Measurements from ENCODE around the gene VPS41. TPM values are rescaled to one million over a fixed set of nuclear protein-coding genes. Genes with fewer than 3 reads are reported as not detected.

Gene VPS41
- total RNA-seq, 2 experiments from 2014 or later, result 46.3 to 57.1 TPM

DNA sequence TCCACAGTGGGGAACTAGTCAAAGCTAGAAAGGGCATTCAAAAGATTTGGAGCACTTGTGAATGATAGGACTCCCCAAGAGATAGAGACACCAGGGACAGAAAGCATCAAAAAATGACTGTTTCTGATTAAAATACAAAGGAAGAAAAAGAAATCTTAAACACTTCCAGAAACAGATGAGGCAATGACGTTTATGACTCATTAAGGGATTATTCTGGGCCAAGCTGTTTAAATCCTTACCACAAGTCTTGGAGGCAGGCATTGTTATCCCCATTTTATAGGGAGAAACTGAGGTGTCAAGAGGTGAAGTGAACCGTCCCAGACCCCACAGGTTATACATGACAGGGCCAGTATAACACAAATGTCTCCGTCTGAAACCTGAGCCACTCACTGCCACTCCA is 209.5 kb downstream of the VPS41 start:
- ChIA-PET POLR2A (no interaction called here), CTCF (no interaction called here)
- Mint-ChIP-seq H3K36me3 (ENCODE audit: low read depth) (no peaks in the 10 kb centered on the region), H3K4me3 (no peak overlapping the region), H3K4me1 (ENCODE audit: low read depth) (no peaks in the 10 kb centered on the region), H3K27ac (no peak overlapping the region), H3K27me3 (ENCODE audit: low read depth) (no peaks in the 10 kb centered on the region), H3K9me3 (ENCODE audit: insufficient read depth) (no peaks in the 10 kb centered on the region)
- ATAC-seq (no peak), DNase-seq (no peak)

DNA sequence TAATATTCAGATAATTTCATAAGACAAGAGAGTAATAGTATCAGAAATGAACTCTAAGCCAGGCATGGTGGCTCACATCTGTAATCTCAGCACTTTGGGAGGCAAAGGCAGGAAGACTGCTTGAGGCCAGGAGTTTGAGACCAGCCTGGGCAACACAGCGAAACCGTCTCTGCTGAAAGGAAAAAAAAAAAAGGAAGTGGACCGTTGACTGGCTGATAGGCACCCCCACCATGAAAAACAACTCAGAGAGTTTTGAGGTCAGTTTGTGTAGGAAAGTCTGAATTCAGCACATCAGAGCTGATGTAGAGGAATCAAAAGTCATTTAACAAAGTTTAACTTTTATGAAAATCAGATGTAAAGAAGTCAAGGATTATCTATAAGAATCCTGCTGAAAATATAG is 214.7 kb downstream of the VPS41 start:
- no peaks in the 10 kb centered on the region for H3K27me3 Mint-ChIP-seq (ENCODE audit: low read depth)
- no peaks in the 10 kb centered on the region for H3K4me1 Mint-ChIP-seq (ENCODE audit: low read depth)
- ChIA-PET POLR2A (no interaction called here), CTCF (no interaction called here)
- H3K27ac Mint-ChIP-seq, result no peak overlapping the region
- no peaks in the 10 kb centered on the region for H3K36me3 Mint-ChIP-seq (ENCODE audit: low read depth)
- no peak for ATAC-seq
- H3K9me3 Mint-ChIP-seq (ENCODE audit: insufficient read depth), result no peaks in the 10 kb centered on the region
- H3K4me3 Mint-ChIP-seq, result no peak overlapping the region
- no peak for DNase-seq

- Mint-ChIP-seq H3K4me1 (ENCODE audit: low read depth) (no peaks in the 10 kb centered on the region), H3K36me3 (ENCODE audit: low read depth) (no peaks in the 10 kb centered on the region), H3K4me3 (no peak overlapping the region), H3K9me3 (ENCODE audit: insufficient read depth) (no peaks in the 10 kb centered on the region), H3K27me3 (ENCODE audit: low read depth) (peaks cover 1% of the 10 kb centered on the region), H3K27ac (no peak overlapping the region)
- ChIA-PET POLR2A (no interaction called here), CTCF (no interaction called here)
- ATAC-seq (no peak), DNase-seq (no peak)
Observed at GRCh38 chr7:38686888-38687287, 222.1 kb downstream of the VPS41 start.

- ChIA-PET CTCF (no interaction called here), POLR2A (no interaction called here)
- no peaks in the 10 kb centered on the region for H3K4me1 Mint-ChIP-seq (ENCODE audit: low read depth)
- H3K9me3 Mint-ChIP-seq (ENCODE audit: insufficient read depth), result no peaks in the 10 kb centered on the region
- no peak overlapping the region for H3K27ac Mint-ChIP-seq
- peaks cover 1% of the 10 kb centered on the region for H3K27me3 Mint-ChIP-seq (ENCODE audit: low read depth)
- no peak overlapping the region for H3K4me3 Mint-ChIP-seq
- DNase-seq, result no peak
- ATAC-seq, result no peak
- no peaks in the 10 kb centered on the region for H3K36me3 Mint-ChIP-seq (ENCODE audit: low read depth)
Observed at GRCh38 chr7:38685851-38686250, 223.1 kb downstream of the VPS41 start.

- ATAC-seq, result no peak
- no peak for DNase-seq
- Mint-ChIP-seq H3K9me3 (ENCODE audit: insufficient read depth) (no peaks in the 10 kb centered on the region), H3K4me3 (no peak overlapping the region), H3K27ac (no peak overlapping the region), H3K27me3 (ENCODE audit: low read depth) (peaks cover 5% of the 10 kb centered on the region), H3K36me3 (ENCODE audit: low read depth) (no peaks in the 10 kb centered on the region), H3K4me1 (ENCODE audit: low read depth) (no peaks in the 10 kb centered on the region)
- CTCF ChIA-PET, result no interaction called here
- POLR2A ChIA-PET, result no interaction called here
Observed at GRCh38 chr7:38682606-38683005, 226.4 kb downstream of the VPS41 start.

DNA sequence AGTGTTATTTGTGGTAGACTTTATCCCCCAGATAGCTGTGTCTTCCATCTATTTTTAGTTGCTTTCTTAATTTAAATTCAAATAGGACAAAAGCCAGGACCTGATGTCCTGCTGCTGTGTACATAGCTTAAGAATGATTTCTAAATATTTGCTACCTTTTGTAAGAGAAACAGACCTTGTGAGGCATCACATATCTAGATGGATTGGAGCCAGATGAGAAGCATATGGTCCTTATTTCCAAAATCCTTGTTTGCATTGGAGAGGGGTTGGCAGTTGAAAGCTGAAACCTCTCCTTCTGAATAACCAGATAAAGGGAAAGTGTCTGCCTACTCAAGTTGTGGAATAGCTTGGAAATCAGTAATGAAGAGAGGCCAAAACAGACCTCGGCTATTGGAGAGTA is 227.1 kb downstream of the VPS41 start:
- CTCF ChIA-PET, result no interaction called here
- Mint-ChIP-seq H3K36me3 (ENCODE audit: low read depth) (no peaks in the 10 kb centered on the region), H3K9me3 (ENCODE audit: insufficient read depth) (no peaks in the 10 kb centered on the region), H3K4me3 (no peak overlapping the region), H3K27me3 (ENCODE audit: low read depth) (peaks cover 5% of the 10 kb centered on the region), H3K27ac (no peak overlapping the region), H3K4me1 (ENCODE audit: low read depth) (no peaks in the 10 kb centered on the region)
- no peak for ATAC-seq
- POLR2A ChIA-PET, result no interaction called here
- DNase-seq, result no peak

DNA sequence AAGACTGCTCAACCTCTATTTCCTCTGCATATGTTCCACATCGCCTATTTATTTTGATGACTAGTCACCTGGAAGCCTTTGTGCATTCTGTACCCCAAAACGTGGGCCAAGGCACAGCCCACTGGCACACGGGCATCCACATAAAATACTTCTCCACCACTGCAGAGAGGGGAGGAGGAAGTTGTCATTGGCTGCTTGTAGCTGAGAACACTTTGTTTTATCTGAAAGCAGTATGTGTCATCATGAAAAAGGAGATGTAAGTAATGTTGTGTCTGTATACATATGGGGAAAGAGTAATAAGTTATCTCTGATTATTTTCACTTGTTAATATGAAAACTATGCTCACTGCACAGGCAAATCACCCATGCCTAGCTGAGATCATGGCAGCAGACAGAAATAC is 229.6 kb downstream of the VPS41 start:
- H3K4me1 Mint-ChIP-seq (ENCODE audit: low read depth), result no peaks in the 10 kb centered on the region
- CTCF ChIA-PET, result interaction anchor here (2.2 kb wide), 1 partner anchor 19 kb away, joined by 6 read pairs; no protein-coding TSS in a partner anchor

GRCh38 chr7:38678698-38679054 is 230.3 kb downstream of the VPS41 start:
- no peak for ATAC-seq
- ChIA-PET POLR2A (no interaction called here), CTCF (interaction anchor here (1.3 to 2.2 kb wide), 2 partner anchors 17 to 18 kb away, joined by 3 to 6 read pairs; no protein-coding TSS in a partner anchor)
- Mint-ChIP-seq H3K9me3 (ENCODE audit: insufficient read depth) (no peaks in the 10 kb centered on the region), H3K36me3 (ENCODE audit: low read depth) (no peaks in the 10 kb centered on the region), H3K27ac (no peak overlapping the region), H3K27me3 (ENCODE audit: low read depth) (peaks cover 7% of the 10 kb centered on the region), H3K4me1 (ENCODE audit: low read depth) (no peaks in the 10 kb centered on the region), H3K4me3 (no peak overlapping the region)
- DNase-seq, result no peak

More for the DNA sequence above, 229.6 kb downstream of the VPS41 start:
- no peak overlapping the region for H3K27ac Mint-ChIP-seq
- no peak overlapping the region for H3K4me3 Mint-ChIP-seq
- ATAC-seq, result no peak
- H3K27me3 Mint-ChIP-seq (ENCODE audit: low read depth), result peaks cover 7% of the 10 kb centered on the region
- no peaks in the 10 kb centered on the region for H3K36me3 Mint-ChIP-seq (ENCODE audit: low read depth)
- POLR2A ChIA-PET, result no interaction called here
- H3K9me3 Mint-ChIP-seq (ENCODE audit: insufficient read depth), result no peaks in the 10 kb centered on the region
- DNase-seq, result no peak

DNA sequence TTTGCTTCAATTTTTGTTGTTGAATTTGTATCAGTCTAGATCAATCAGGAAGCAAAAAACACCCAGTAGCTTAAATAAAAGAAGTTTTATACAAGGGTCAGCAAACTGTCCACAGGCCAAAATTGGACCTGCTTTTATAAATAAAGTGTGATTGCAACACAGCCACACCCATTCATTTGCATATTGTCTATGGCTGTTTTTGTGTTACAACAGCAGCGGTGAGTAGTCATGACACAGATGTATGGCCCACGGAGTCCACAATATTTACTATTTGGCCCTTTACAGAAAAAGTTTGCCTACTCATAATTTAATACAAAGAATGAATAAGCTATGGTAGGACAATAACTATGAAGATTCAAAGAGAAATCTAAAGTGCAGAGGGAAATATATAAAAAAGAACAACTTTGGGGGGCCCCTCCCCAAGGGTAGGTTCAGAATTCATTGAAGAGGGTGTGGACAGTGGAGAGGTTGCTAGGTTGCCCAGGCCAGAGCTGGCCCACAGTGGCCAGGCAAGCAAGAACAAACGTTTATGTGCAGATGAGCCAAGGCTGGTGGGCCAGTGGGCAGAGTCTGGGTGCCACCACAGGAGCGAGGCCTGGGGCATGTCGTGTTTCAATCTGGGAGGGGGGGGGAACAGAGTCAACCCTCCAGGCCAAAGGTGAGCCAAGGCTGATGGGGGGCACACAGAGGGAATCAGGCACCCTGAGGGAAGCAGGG is 230.9 kb downstream of the VPS41 start:
- Mint-ChIP-seq H3K4me1 (ENCODE audit: low read depth) (no peaks in the 10 kb centered on the region), H3K4me3 (no peak overlapping the region), H3K27ac (no peak overlapping the region), H3K9me3 (ENCODE audit: insufficient read depth) (no peaks in the 10 kb centered on the region), H3K27me3 (ENCODE audit: low read depth) (peaks cover 5% of the 10 kb centered on the region), H3K36me3 (ENCODE audit: low read depth) (no peaks in the 10 kb centered on the region)
- no peak for DNase-seq
- ChIA-PET CTCF (interaction anchor here (1.3 kb wide), 1 partner anchor 17 kb away, joined by 3 read pairs; no protein-coding TSS in a partner anchor), POLR2A (no interaction called here)
- no peak for ATAC-seq

DNA sequence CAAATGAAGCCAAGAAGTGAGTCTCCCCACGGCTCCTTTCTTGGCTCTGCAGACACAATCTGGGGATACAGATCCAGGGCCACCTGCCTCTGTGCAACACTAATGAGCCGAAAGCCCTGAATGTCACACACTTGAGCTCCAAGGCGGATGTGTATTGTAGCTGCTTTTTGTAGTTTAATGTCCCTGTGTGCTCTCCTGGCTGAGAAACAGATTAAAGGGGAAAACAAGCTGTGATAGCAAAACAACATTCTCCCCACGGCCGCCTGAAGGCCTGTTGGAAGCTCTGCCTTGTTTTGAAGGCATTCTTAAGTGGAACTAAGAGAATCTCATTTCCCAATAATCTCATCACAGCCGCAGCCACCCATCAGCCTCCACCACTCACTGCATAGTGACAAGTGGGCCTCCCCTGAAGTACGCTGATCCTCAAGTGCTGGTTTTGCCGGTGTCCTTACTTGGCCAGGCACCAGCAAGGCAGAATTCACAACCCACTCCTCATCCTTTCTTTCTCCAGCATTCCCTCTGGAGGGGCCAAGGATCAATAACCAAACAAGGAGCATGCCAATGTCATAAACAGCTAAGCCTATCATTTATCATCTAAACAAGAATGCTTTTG is 233.4 kb downstream of the VPS41 start:
- Mint-ChIP-seq H3K27me3 (ENCODE audit: low read depth) (peaks cover 5% of the 10 kb centered on the region), H3K4me3 (no peak overlapping the region)

GRCh38 chr7:38674513-38674912 is 234.5 kb downstream of the VPS41 start:
- no peak for DNase-seq
- peaks cover 4% of the 10 kb centered on the region for H3K27me3 Mint-ChIP-seq (ENCODE audit: low read depth)
- no peak overlapping the region for H3K4me3 Mint-ChIP-seq
- no peaks in the 10 kb centered on the region for H3K9me3 Mint-ChIP-seq (ENCODE audit: insufficient read depth)
- ATAC-seq, result no peak
- CTCF ChIA-PET, result no interaction called here
- no peaks in the 10 kb centered on the region for H3K4me1 Mint-ChIP-seq (ENCODE audit: low read depth)
- POLR2A ChIA-PET, result no interaction called here
- no peak overlapping the region for H3K27ac Mint-ChIP-seq
- no peaks in the 10 kb centered on the region for H3K36me3 Mint-ChIP-seq (ENCODE audit: low read depth)

More for the DNA sequence above, 233.4 kb downstream of the VPS41 start:
- no peak for DNase-seq
- ChIA-PET CTCF (no interaction called here), POLR2A (no interaction called here)
- no peak for ATAC-seq
- Mint-ChIP-seq H3K9me3 (ENCODE audit: insufficient read depth) (no peaks in the 10 kb centered on the region), H3K4me1 (ENCODE audit: low read depth) (no peaks in the 10 kb centered on the region), H3K27ac (no peak overlapping the region), H3K36me3 (ENCODE audit: low read depth) (no peaks in the 10 kb centered on the region)

GRCh38 chr7:38673795-38674194 is 235.2 kb downstream of the VPS41 start:
- Mint-ChIP-seq H3K4me1 (ENCODE audit: low read depth) (no peaks in the 10 kb centered on the region), H3K27ac (no peak overlapping the region), H3K9me3 (ENCODE audit: insufficient read depth) (no peaks in the 10 kb centered on the region), H3K36me3 (ENCODE audit: low read depth) (no peaks in the 10 kb centered on the region), H3K27me3 (ENCODE audit: low read depth) (peaks cover 6% of the 10 kb centered on the region), H3K4me3 (no peak overlapping the region)
- ATAC-seq (no peak), DNase-seq (no peak)
- CTCF ChIA-PET, result no interaction called here
- POLR2A ChIA-PET, result no interaction called here
